Caco-2 (cell line): ENCODE measurements around the gene FCN3. TPM values are rescaled to one million over a fixed set of nuclear protein-coding genes. Genes with fewer than 3 reads are reported as not detected.
"Not testable (repeated sequence)": the region's sequence is repeated elsewhere in the genome, so short reads cannot be mapped to it uniquely, and the experiment has no call there.

Experiments
- BruUV-seq: library from RNA; stranded (reverse); fragments of 400-500 nt; replicated peaks from 2 replicates; lab custom pipeline; 2021; lab: Mats Ljungman, UMichigan
- CTCF ChIA-PET: fragments of 300-600 bp; sonication (Branson Sonifier 250); formaldehyde crosslinking; loops from one replicate; lab custom pipeline; 2022; ENCODE audit warnings: antibody characterized with exemption; lab: Charles Lee
- POLR2A ChIA-PET: fragments of 300-600 bp; sonication (Branson Sonifier 250); formaldehyde crosslinking; loops from one replicate; lab custom pipeline; 2022; ENCODE audit warnings: antibody characterized with exemption; lab: Charles Lee
- DNase-seq, 2 experiments: peaks; one replicate each; pipeline versions ENCODE4 v3.0.0 to v3.0.0-alpha.2; 2020 to 2022
- H3K27me3 ChIP-seq: replicated peaks from 2 replicates; pipeline ENCODE4 v1.6.0; 2011; ENCODE audit warnings: low read length; ENCODE audit not compliant: control insufficient read depth, insufficient read depth
- H3K36me3 ChIP-seq: 2 replicates; pipeline ENCODE4 v1.5.1; 2011; ENCODE audit warnings: low read length; ENCODE audit not compliant: control insufficient read depth, insufficient read depth
- H3K4me1 ChIP-seq: fragments of 250-450 bp; sonication (Bioruptor Pico); 2 replicates; pipeline ENCODE4 v1.5.1; 2020; ENCODE audit warnings: mild to moderate bottlenecking
- H3K4me3 ChIP-seq: 2 replicates; pipeline ENCODE4 v1.5.1; 2011; ENCODE audit warnings: low read depth, mild to moderate bottlenecking, control low read depth, low read length
- H3K9me3 ChIP-seq: fragments of 250-450 bp; sonication (Bioruptor Pico); 2 replicates; pipeline ENCODE4 v1.5.1; 2020; ENCODE audit warnings: mild to moderate bottlenecking, moderate library complexity
- H3K27ac Mint-ChIP-seq: one replicate; pipeline ENCODE4 v1.8.0; 2022; ENCODE audit warnings: mixed read lengths; ENCODE audit not compliant: unreplicated experiment
- H3K27me3 Mint-ChIP-seq: one replicate; pipeline ENCODE4 v1.8.0; 2022; ENCODE audit warnings: mixed read lengths; ENCODE audit not compliant: insufficient read depth, unreplicated experiment
- H3K36me3 Mint-ChIP-seq: one replicate; pipeline ENCODE4 v1.8.0; 2022; ENCODE audit warnings: mild to moderate bottlenecking, mixed read lengths; ENCODE audit not compliant: insufficient read depth, unreplicated experiment
- H3K4me1 Mint-ChIP-seq: one replicate; pipeline ENCODE4 v1.8.0; 2022; ENCODE audit warnings: low read depth, mixed read lengths; ENCODE audit not compliant: unreplicated experiment
- H3K4me3 Mint-ChIP-seq: one replicate; pipeline ENCODE4 v1.8.0; 2022; ENCODE audit warnings: mild to moderate bottlenecking, moderate library complexity, mixed read lengths; ENCODE audit not compliant: unreplicated experiment
- H3K9me3 Mint-ChIP-seq: one replicate; pipeline ENCODE4 v1.8.0; 2022; ENCODE audit warnings: mixed read lengths; ENCODE audit not compliant: unreplicated experiment
- CTCF ChIP-seq, 2 experiments: fragments of 200-600 bp in 1 of 2; IDR thresholded peaks; 1 replicate in 1 of 2; 2 replicates in 1 of 2; pipeline versions ENCODE4 v1.5.1 to v1.8.0; 2011 to 2022; ENCODE audit warnings: antibody characterized with exemption in 1 of 2, control low read depth in 1 of 2, inconsistent platforms in 1 of 2, low read depth in 1 of 2, low read length in 1 of 2, mild to moderate bottlenecking in 1 of 2, moderate library complexity in 1 of 2; ENCODE audit not compliant: insufficient read depth in 1 of 2, severe bottlenecking in 1 of 2, unreplicated experiment in 1 of 2
- intact Hi-C: fragments of 100-400 bp; cut with micrococcal nuclease; formaldehyde crosslinking; loops from one replicate; pipeline ENCODE4 v1.10.0; 2022; ENCODE audit not compliant: unreplicated experiment
- total RNA-seq: library from RNA; stranded (reverse); gene quantifications from 2 replicates; pipeline ENCODE4 v1.2.3, GENCODE V29; 2022

The FCN3 gene
- total RNA-seq, 1 experiment from 2014 or later, result not detected

DNA sequence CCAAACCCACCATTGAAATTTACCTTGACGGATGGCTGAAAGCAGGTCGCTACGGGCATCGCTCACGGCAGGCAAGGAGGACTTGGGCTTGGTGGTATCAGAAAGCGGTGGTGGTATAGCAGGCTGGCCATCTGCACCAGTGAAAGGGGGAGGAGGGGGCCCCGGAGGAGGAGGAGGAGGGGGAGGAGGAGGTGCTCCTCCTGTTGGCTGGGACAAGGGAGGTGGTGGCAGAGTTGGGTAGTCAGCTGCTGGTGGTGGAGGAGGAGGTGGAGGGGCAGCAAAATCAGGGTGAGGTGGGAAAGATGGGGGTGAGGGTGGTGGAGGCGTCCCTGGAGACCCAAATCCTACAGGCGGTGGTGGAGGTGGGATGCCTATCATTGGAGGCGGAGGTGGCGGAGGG, 35.0 kb upstream of the FCN3 start:
- Histone ChIP-seq H3K36me3 (peaks cover 3% of the 10 kb centered on the region; the same call in 1 of the 2 replicates), H3K27me3 (no peaks in the 10 kb centered on the region), H3K4me3 (no peak overlapping the region), H3K4me1 (no peaks in the 10 kb centered on the region), H3K9me3 (no peaks in the 10 kb centered on the region)
- Mint-ChIP-seq H3K36me3 (peaks cover 41% of the 10 kb centered on the region), H3K9me3 (no peaks in the 10 kb centered on the region), H3K27ac (no peak overlapping the region), H3K4me1 (no peaks in the 10 kb centered on the region), H3K4me3 (no peak overlapping the region), H3K27me3 (no peaks in the 10 kb centered on the region)
- POLR2A ChIA-PET, result no interaction called here
- CTCF ChIA-PET, result no interaction called here
- TF ChIP-seq CTCF (IDR thresholded peaks at IDR 0.05; ENCODE audit: insufficient read depth in 1 of 2, low read depth in 1 of 2, low read length in 1 of 2, severe bottlenecking in 1 of 2, unreplicated experiment in 1 of 2), result no peak
- BruUV-seq, result no TSS peak
- intact Hi-C loops, result no loop called here
- no peak for DNase-seq

DNA sequence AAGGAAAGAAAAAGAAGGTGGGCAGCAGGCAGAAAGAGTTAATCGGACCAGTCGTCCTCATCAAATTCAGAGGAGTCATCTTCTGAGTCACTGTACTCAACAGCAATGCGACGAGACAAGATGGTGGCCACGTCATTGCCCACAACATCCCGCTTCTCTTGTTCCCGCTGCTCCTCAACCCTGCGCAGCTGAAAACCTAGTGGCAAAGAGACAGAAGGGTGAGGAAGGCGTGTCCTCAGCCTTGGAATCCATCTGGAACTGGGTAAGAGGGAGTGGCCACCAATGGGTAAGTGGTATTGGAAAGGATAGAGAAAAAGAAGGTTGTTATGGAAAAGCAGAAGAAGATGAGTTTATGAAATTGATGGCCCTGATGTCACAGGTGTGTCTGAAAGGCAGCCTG, 33.5 kb upstream of the FCN3 start:
- no peak overlapping the region for H3K4me3 ChIP-seq
- intact Hi-C loops, result no loop called here
- Mint-ChIP-seq H3K27me3 (no peaks in the 10 kb centered on the region), H3K27ac (no peak overlapping the region), H3K4me3 (no peak overlapping the region), H3K36me3 (peaks cover 29% of the 10 kb centered on the region), H3K4me1 (no peaks in the 10 kb centered on the region), H3K9me3 (no peaks in the 10 kb centered on the region)
- POLR2A ChIA-PET, result no interaction called here
- H3K9me3 ChIP-seq, result no peaks in the 10 kb centered on the region
- BruUV-seq, result no TSS peak
- H3K36me3 ChIP-seq, result peaks cover 3% of the 10 kb centered on the region; the same call in 1 of the 2 replicates
- no peak for DNase-seq
- TF ChIP-seq CTCF (IDR thresholded peaks at IDR 0.05; ENCODE audit: insufficient read depth in 1 of 2, low read depth in 1 of 2, low read length in 1 of 2, severe bottlenecking in 1 of 2, unreplicated experiment in 1 of 2), result no peak
- CTCF ChIA-PET, result no interaction called here
- H3K27me3 ChIP-seq, result no peaks in the 10 kb centered on the region
- no peaks in the 10 kb centered on the region for H3K4me1 ChIP-seq

- H3K9me3 ChIP-seq, H3K4me1 Mint-ChIP-seq, DNase-seq, H3K4me3 ChIP-seq, CTCF ChIA-PET, H3K36me3 ChIP-seq, BruUV-seq, H3K27me3 Mint-ChIP-seq, H3K4me1 ChIP-seq, intact Hi-C loops, H3K27me3 ChIP-seq, H3K9me3 Mint-ChIP-seq, H3K27ac Mint-ChIP-seq, H3K4me3 Mint-ChIP-seq, POLR2A ChIA-PET: not testable (repeated sequence)
- peaks cover 23% of the 10 kb centered on the region for H3K36me3 Mint-ChIP-seq
These were observed 32.2 kb upstream of the FCN3 start for GRCh38 chr1:27406791-27407190.

DNA sequence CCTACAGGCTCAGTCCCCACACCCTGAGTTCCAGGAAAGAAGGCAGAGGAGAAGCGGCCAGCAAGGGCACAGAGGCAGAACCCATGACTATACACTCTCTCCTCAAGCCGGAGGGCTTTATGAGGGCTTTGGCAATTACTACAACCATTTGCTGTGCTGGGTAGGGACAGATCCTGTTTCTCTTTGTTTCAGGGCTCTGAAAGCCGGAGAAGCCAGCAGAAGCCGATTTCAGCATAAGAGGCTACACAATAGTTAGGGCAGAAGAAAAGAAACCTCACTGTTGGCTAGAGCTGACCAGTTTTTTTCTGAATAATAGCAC, 31.7 kb upstream of the FCN3 start:
- Mint-ChIP-seq H3K4me3 (no peak overlapping the region), H3K27ac (no peak overlapping the region), H3K36me3 (peaks cover 20% of the 10 kb centered on the region), H3K27me3 (no peaks in the 10 kb centered on the region), H3K4me1 (no peaks in the 10 kb centered on the region), H3K9me3 (no peaks in the 10 kb centered on the region)
- Histone ChIP-seq H3K4me1 (no peaks in the 10 kb centered on the region), H3K36me3 (no peaks in the 10 kb centered on the region), H3K9me3 (no peaks in the 10 kb centered on the region), H3K4me3 (no peak overlapping the region), H3K27me3 (no peaks in the 10 kb centered on the region)
- no peak for TF ChIP-seq CTCF (IDR thresholded peaks at IDR 0.05; ENCODE audit: insufficient read depth in 1 of 2, low read depth in 1 of 2, low read length in 1 of 2, severe bottlenecking in 1 of 2, unreplicated experiment in 1 of 2)
- POLR2A ChIA-PET, result no interaction called here
- DNase-seq, result no peak
- CTCF ChIA-PET, result no interaction called here
- BruUV-seq, result no TSS peak
- intact Hi-C loops, result no loop called here

DNA sequence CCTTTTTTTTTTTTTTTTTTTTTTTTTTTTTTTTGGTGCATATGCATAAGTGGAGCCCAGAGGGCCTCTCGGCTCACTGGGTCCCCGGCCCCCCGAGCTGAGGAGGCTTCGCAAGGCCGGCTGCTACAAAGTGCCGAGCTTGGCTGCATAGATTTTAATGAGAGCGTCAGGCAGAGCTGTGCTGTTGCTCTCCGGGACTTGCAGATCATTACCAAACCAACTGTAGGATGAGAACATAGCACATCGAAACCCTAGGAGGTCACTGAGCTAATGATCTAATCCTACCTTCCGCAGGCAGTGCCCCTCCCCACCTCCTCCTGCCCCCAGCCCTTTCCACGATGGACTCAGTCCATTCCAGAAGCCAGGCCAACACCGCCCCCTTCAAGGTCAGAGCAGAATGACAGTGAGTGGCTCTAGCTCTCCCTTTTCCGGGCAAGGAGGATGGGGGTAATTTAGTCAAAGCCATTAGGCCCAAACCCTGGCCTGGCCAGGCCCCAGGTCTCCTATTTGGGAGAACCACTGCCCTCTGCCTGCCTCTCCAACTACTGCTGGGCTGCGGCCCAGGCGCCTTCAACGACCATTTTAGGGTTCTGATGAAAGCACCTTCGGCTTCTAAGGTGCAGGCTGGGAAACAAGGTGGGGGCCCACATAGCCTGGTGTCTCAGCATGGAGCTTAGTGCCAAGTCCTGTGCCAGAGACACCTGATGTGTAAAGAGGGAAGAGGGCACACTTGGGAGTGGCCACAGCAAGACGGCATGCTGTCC, 31.2 kb upstream of the FCN3 start:
- H3K4me1 Mint-ChIP-seq, H3K27ac Mint-ChIP-seq, H3K9me3 Mint-ChIP-seq, H3K27me3 ChIP-seq, H3K9me3 ChIP-seq, H3K27me3 Mint-ChIP-seq, H3K36me3 ChIP-seq, H3K4me3 ChIP-seq, DNase-seq, H3K4me1 ChIP-seq, H3K4me3 Mint-ChIP-seq, intact Hi-C loops, POLR2A ChIA-PET, BruUV-seq: not testable (repeated sequence)
- CTCF ChIA-PET, result interaction anchor here (0.5 kb wide), 1 partner anchor 445 kb away, joined by 8 read pairs; the partner anchor contains the start of gene KDF1
- peaks cover 20% of the 10 kb centered on the region for H3K36me3 Mint-ChIP-seq
